ENCODE measurements around the gene SPRR4.

- peak in 1 of 2 donors; percentile 5 for TF ChIP-seq CTCF (conservative IDR thresholded peaks at IDR 0.05 in 1 of 2, IDR thresholded peaks at IDR 0.05 in 1 of 2; ENCODE audit: extremely low read depth in 1 of 2, insufficient read depth in 1 of 2, low read depth in 1 of 2, low read length in 2 of 2)
- no peak for TF ChIP-seq EZH2 (IDR thresholded peaks at IDR 0.05; ENCODE audit: borderline replicate concordance, low read length)
Observed at GRCh38 chr1:152967201-152967600, 3.2 kb upstream of the SPRR4 start.
